DND-41 (cell line): ENCODE data around the gene OR10W1.

ENCODE experiments used
- ATAC-seq: fragments of 200-7000 bp; cut with Tn5 transposase; 3 replicates; pipeline ENCODE4 v1.9.1; 2021; ENCODE audit warnings: low read depth; ENCODE audit not compliant: insufficient read depth
- DNase-seq: peaks from one replicate; pipeline ENCODE4 v3.0.0-alpha.2; 2020
- H2AFZ ChIP-seq: 2 replicates; pipeline ENCODE4 v1.6.0; 2012; ENCODE audit warnings: low read depth, low read length
- H3K27ac ChIP-seq: 2 replicates; pipeline ENCODE4 v1.5.1; 2012; ENCODE audit warnings: low read length, inconsistent platforms
- H3K27me3 ChIP-seq: fragments of 200-600 bp; sonication (generic); 2 replicates; pipeline ENCODE4 v1.6.0; 2012; ENCODE audit warnings: low read length, mild to moderate bottlenecking, inconsistent platforms; ENCODE audit not compliant: insufficient read depth, poor library complexity
- H3K36me3 ChIP-seq: 2 replicates; pipeline ENCODE4 v1.5.1; 2012; ENCODE audit warnings: low read length, inconsistent platforms; ENCODE audit not compliant: insufficient read depth
- H3K4me1 ChIP-seq: 2 replicates; pipeline ENCODE4 v1.5.1; 2012; ENCODE audit warnings: mild to moderate bottlenecking, low read length; ENCODE audit not compliant: insufficient read depth
- H3K4me2 ChIP-seq: 2 replicates; pipeline ENCODE4 v1.6.0; 2012; ENCODE audit warnings: mild to moderate bottlenecking, moderate library complexity, low read length, inconsistent platforms; ENCODE audit not compliant: insufficient read depth
- H3K4me3 ChIP-seq, 2 experiments: fragments of 200-600 bp in 1 of 2; shearing (Covaris generic) in 1 of 2; 2 replicates each; pipeline ENCODE4 v1.5.1; 2012 to 2016; ENCODE audit warnings: inconsistent platforms in 2 of 2, low read length in 2 of 2, mild to moderate bottlenecking in 2 of 2, low read depth in 1 of 2, moderate library complexity in 1 of 2
- H3K79me2 ChIP-seq: 2 replicates; pipeline ENCODE4 v1.6.0; 2012; ENCODE audit warnings: low read length, inconsistent platforms; ENCODE audit not compliant: insufficient read depth
- H3K9ac ChIP-seq: 2 replicates; pipeline ENCODE4 v1.6.0; 2012; ENCODE audit warnings: low read depth, mild to moderate bottlenecking, inconsistent platforms, low read length, moderate library complexity
- H3K9me3 ChIP-seq: 2 replicates; pipeline ENCODE4 v1.5.1; 2012; ENCODE audit warnings: low read length, moderate library complexity, mild to moderate bottlenecking, inconsistent platforms; ENCODE audit not compliant: insufficient read depth, severe bottlenecking
- H4K20me1 ChIP-seq: 2 replicates; pipeline ENCODE4 v1.6.0; 2012; ENCODE audit warnings: low read length; ENCODE audit not compliant: insufficient read depth
- CTCF ChIP-seq: IDR thresholded peaks from 2 replicates; pipeline ENCODE4 v1.5.1; 2012; ENCODE audit warnings: borderline replicate concordance, low read length, moderate library complexity, mild to moderate bottlenecking; ENCODE audit not compliant: poor library complexity, severe bottlenecking; ENCODE audit errors: extremely low read depth
- EZH2 ChIP-seq: IDR thresholded peaks from 3 replicates; pipeline ENCODE4 v1.6.1; 2012; ENCODE audit warnings: borderline replicate concordance, low read depth, mild to moderate bottlenecking, moderate library complexity, low read length, inconsistent platforms; ENCODE audit not compliant: severe bottlenecking

The OR10W1 gene

GRCh38 chr11:58276151-58276550 is 8.1 kb upstream of the OR10W1 start:
- Histone ChIP-seq H3K4me3 (no peak overlapping the region), H3K27me3 (no peaks in the 10 kb centered on the region), H3K4me1 (no peaks in the 10 kb centered on the region), H3K79me2 (no peaks in the 10 kb centered on the region), H3K27ac (no peak overlapping the region), H4K20me1 (no peaks in the 10 kb centered on the region), H3K36me3 (no peaks in the 10 kb centered on the region), H3K4me2 (no peak overlapping the region), H2AFZ (no peak overlapping the region), H3K9ac (no peak overlapping the region), H3K9me3 (no peaks in the 10 kb centered on the region)
- ATAC-seq (no peak), DNase-seq (no peak)
- TF ChIP-seq CTCF: no peak
- TF ChIP-seq EZH2: no peak

GRCh38 chr11:58275002-58275401 is 6.9 kb upstream of the OR10W1 start:
- H3K9ac ChIP-seq: no peak overlapping the region
- H3K27me3 ChIP-seq: no peaks in the 10 kb centered on the region
- H3K79me2 ChIP-seq: no peaks in the 10 kb centered on the region
- no peak overlapping the region for H3K27ac ChIP-seq
- TF ChIP-seq CTCF (no peak), EZH2 (no peak)
- H3K4me2 ChIP-seq: no peak overlapping the region
- H3K36me3 ChIP-seq: no peaks in the 10 kb centered on the region
- H3K4me3 ChIP-seq: no peak overlapping the region
- no peaks in the 10 kb centered on the region for H3K9me3 ChIP-seq
- DNase-seq: no peak
- no peak for ATAC-seq
- H2AFZ ChIP-seq: no peak overlapping the region
- no peaks in the 10 kb centered on the region for H3K4me1 ChIP-seq
- H4K20me1 ChIP-seq: no peaks in the 10 kb centered on the region

- Histone ChIP-seq H2AFZ (no peak overlapping the region), H3K9me3 (no peaks in the 10 kb centered on the region), H3K36me3 (no peaks in the 10 kb centered on the region), H3K27ac (no peak overlapping the region), H3K27me3 (no peaks in the 10 kb centered on the region), H3K4me3 (no peak overlapping the region), H3K9ac (no peak overlapping the region), H4K20me1 (no peaks in the 10 kb centered on the region), H3K4me1 (no peaks in the 10 kb centered on the region), H3K79me2 (no peaks in the 10 kb centered on the region), H3K4me2 (no peak overlapping the region)
- no peak for TF ChIP-seq CTCF
- TF ChIP-seq EZH2: no peak
- DNase-seq (no peak), ATAC-seq (no peak)
These were observed 8.1 kb downstream of the OR10W1 start for GRCh38 chr11:58259983-58260382.

GRCh38 chr11:58254936-58255335 is 13.1 kb downstream of the OR10W1 start:
- no peak overlapping the region for H3K27ac ChIP-seq
- TF ChIP-seq CTCF: no peak
- TF ChIP-seq EZH2: no peak
- no peak for ATAC-seq
- no peaks in the 10 kb centered on the region for H3K27me3 ChIP-seq
- H4K20me1 ChIP-seq: no peaks in the 10 kb centered on the region
- no peak overlapping the region for H3K4me2 ChIP-seq
- H2AFZ ChIP-seq: no peak overlapping the region
- H3K4me3 ChIP-seq: no peak overlapping the region
- no peak overlapping the region for H3K9ac ChIP-seq
- no peaks in the 10 kb centered on the region for H3K4me1 ChIP-seq
- H3K79me2 ChIP-seq: no peaks in the 10 kb centered on the region
- no peaks in the 10 kb centered on the region for H3K36me3 ChIP-seq
- no peak for DNase-seq
- H3K9me3 ChIP-seq: no peaks in the 10 kb centered on the region
